Keratinocyte (primary cell): ENCODE data around the gene FASTKD3. TPM values are rescaled to one million over a fixed set of nuclear protein-coding genes. Genes with fewer than 3 reads are reported as not detected.

Experiments used
- DNase-seq: peaks from one replicate; pipeline ENCODE4 v3.0.0-alpha.2; 2011; ENCODE audit warnings: low read depth, missing footprints, low spot score
- FAIRE-seq: peaks from 2 replicates; lab custom pipeline; 2011; peaks lifted over from hg19 to GRCh38; lab: Jason Lieb, UNC
- H2AFZ ChIP-seq: 2 replicates; pipeline ENCODE4 v1.6.0; 2012; ENCODE audit warnings: low read length, control low read depth, inconsistent platforms; ENCODE audit not compliant: control insufficient read depth
- H3K27ac ChIP-seq: 2 replicates; pipeline ENCODE4 v1.5.1; 2011; ENCODE audit warnings: low read length; ENCODE audit not compliant: control insufficient read depth, insufficient read depth
- H3K27me3 ChIP-seq: 3 replicates; pipeline ENCODE4 v1.6.0; 2011; ENCODE audit warnings: low read length; ENCODE audit not compliant: control insufficient read depth, insufficient read depth; ENCODE audit errors: extremely low read depth
- H3K36me3 ChIP-seq, 2 experiments: 2 replicates in 1 of 2; 3 replicates in 1 of 2; pipeline ENCODE4 v1.5.1; 2011; ENCODE audit warnings: low read length in 2 of 2, mild to moderate bottlenecking in 1 of 2; ENCODE audit not compliant: control insufficient read depth in 2 of 2, insufficient read depth in 2 of 2; ENCODE audit errors: extremely low read depth in 1 of 2
- H3K4me1 ChIP-seq: 3 replicates; pipeline ENCODE4 v1.5.1; 2011; ENCODE audit warnings: low read length; ENCODE audit not compliant: control insufficient read depth, insufficient read depth; ENCODE audit errors: extremely low read depth
- H3K4me2 ChIP-seq: 3 replicates; pipeline ENCODE4 v1.6.0; 2011; ENCODE audit warnings: low read depth, low read length; ENCODE audit not compliant: control insufficient read depth, insufficient read depth; ENCODE audit errors: extremely low read depth
- H3K4me3 ChIP-seq, 3 experiments: fragments of 200-600 bp in 1 of 3; sonication (generic) in 1 of 3; 2 replicates in 2 of 3; 3 replicates in 1 of 3; pipeline ENCODE4 v1.5.1; 2011 to 2016; ENCODE audit warnings: low read length in 3 of 3, mild to moderate bottlenecking in 3 of 3, control low read depth in 2 of 3, inconsistent platforms in 1 of 3, low read depth in 1 of 3, mixed read lengths in 1 of 3, mixed run types in 1 of 3, moderate library complexity in 1 of 3; ENCODE audit not compliant: control insufficient read depth in 2 of 3, insufficient read depth in 2 of 3; ENCODE audit errors: extremely low read depth in 1 of 3
- H3K79me2 ChIP-seq: 2 replicates; pipeline ENCODE4 v1.6.0; 2012; ENCODE audit warnings: low read length; ENCODE audit not compliant: control insufficient read depth, insufficient read depth
- H3K9ac ChIP-seq: 3 replicates; pipeline ENCODE4 v1.6.0; 2011; ENCODE audit warnings: low read length; ENCODE audit not compliant: control insufficient read depth, insufficient read depth; ENCODE audit errors: extremely low read depth
- H3K9me1 ChIP-seq: 3 replicates; pipeline ENCODE4 v1.6.0; 2011; ENCODE audit warnings: low read length; ENCODE audit not compliant: control insufficient read depth, insufficient read depth; ENCODE audit errors: extremely low read depth
- H3K9me3 ChIP-seq: 2 replicates; pipeline ENCODE4 v1.5.1; 2012; ENCODE audit warnings: low read depth, low read length; ENCODE audit not compliant: control insufficient read depth
- H4K20me1 ChIP-seq: 3 replicates; pipeline ENCODE4 v1.6.0; 2011; ENCODE audit warnings: low read length; ENCODE audit not compliant: control insufficient read depth, insufficient read depth; ENCODE audit errors: extremely low read depth
- EZH2 ChIP-seq: IDR thresholded peaks from one replicate; pipeline ENCODE4 v1.6.1; 2012; ENCODE audit warnings: inconsistent platforms, mild to moderate bottlenecking, low read length, moderate library complexity
- dilution Hi-C: fragments of 300-500 bp; cut with MboI; formaldehyde crosslinking; loops from one replicate; pipeline ENCODE4 v1.7.0; 2020; ENCODE audit warnings: low sequenced_read_pairs; ENCODE audit not compliant: extremely low pct_ligation_motif_present
- polyA plus RNA-seq, 5 experiments: library from polyadenylated mRNA; depleted of rRNA in 3 of 5; stranded (reverse) in 3 of 5; stranded (forward) in 1 of 5; unstranded in 1 of 5; fragments of >200 nt; gene quantifications; 1 replicate in 1 of 5; 2 replicates in 3 of 5; 3 replicates in 1 of 5; pipeline versions ENCODE4 v1.2.1 to v1.2.3, GENCODE V29; 2011 to 2012; ENCODE audit warnings: missing spikeins in 2 of 5, low read depth in 1 of 5, low replicate concordance in 1 of 5
- TF ChIP-seq, protein P1 (sequence below), 3 experiments: IDR thresholded peaks in 1 of 3; conservative IDR thresholded peaks in 1 of 3; optimal IDR thresholded peaks in 1 of 3; 2 replicates in 2 of 3; 3 replicates in 1 of 3; pipeline versions ENCODE3 to v1.5.1; 2011; ENCODE audit warnings: low read length in 3 of 3, mild to moderate bottlenecking in 3 of 3, moderate library complexity in 2 of 3, control low read depth in 1 of 3, inconsistent platforms in 1 of 3; ENCODE audit not compliant: insufficient read depth in 2 of 3; ENCODE audit errors: extremely low read depth in 1 of 3

FASTKD3 gene
- polyA plus RNA-seq, 1 donor (not counting 4 experiments of a cell fraction or from before 2014, with no cell fraction given): 13.8 TPM

DNA sequence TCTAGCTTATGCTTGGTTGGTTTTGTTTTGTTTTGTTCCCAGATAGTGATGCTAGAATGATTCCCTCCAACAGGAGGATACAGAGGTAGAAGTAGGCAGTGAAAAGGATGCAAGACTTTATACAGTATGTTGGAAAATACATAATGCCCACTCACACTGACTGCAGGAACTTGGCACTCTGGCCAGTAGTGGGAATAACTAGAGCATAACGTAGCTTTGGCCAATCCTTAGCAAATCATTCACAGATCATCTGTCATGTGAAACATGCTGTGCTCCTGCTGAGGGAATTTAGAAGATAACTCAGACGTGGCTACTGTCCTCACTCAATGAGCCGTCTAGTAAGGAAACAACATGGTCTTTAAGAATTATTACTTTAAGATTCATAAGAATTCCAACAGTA lies 31.4 kb downstream of the FASTKD3 start:
- dilution Hi-C loops: no loop called here
- no peaks in the 10 kb centered on the region for H3K27me3 ChIP-seq
- H3K36me3 ChIP-seq: no peaks in the 10 kb centered on the region
- H3K9ac ChIP-seq: no peak overlapping the region
- H4K20me1 ChIP-seq: no peaks in the 10 kb centered on the region
- H3K9me3 ChIP-seq: no peaks in the 10 kb centered on the region
- H3K79me2 ChIP-seq: no peaks in the 10 kb centered on the region
- no peak overlapping the region for H3K27ac ChIP-seq
- FAIRE-seq (no peak), DNase-seq (no peak)
- H3K4me3 ChIP-seq: no peak overlapping the region
- H3K9me1 ChIP-seq: no peaks in the 10 kb centered on the region
- no peaks in the 10 kb centered on the region for H3K4me1 ChIP-seq
- H3K4me2 ChIP-seq: no peak overlapping the region
- TF ChIP-seq, protein P1, sequence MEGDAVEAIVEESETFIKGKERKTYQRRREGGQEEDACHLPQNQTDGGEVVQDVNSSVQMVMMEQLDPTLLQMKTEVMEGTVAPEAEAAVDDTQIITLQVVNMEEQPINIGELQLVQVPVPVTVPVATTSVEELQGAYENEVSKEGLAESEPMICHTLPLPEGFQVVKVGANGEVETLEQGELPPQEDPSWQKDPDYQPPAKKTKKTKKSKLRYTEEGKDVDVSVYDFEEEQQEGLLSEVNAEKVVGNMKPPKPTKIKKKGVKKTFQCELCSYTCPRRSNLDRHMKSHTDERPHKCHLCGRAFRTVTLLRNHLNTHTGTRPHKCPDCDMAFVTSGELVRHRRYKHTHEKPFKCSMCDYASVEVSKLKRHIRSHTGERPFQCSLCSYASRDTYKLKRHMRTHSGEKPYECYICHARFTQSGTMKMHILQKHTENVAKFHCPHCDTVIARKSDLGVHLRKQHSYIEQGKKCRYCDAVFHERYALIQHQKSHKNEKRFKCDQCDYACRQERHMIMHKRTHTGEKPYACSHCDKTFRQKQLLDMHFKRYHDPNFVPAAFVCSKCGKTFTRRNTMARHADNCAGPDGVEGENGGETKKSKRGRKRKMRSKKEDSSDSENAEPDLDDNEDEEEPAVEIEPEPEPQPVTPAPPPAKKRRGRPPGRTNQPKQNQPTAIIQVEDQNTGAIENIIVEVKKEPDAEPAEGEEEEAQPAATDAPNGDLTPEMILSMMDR (optimal IDR thresholded peaks at IDR 0.05 in 1 of 3, IDR thresholded peaks at IDR 0.05 in 1 of 3, conservative IDR thresholded peaks at IDR 0.05 in 1 of 3; ENCODE audit: extremely low read depth in 1 of 3, insufficient read depth in 2 of 3, low read length in 3 of 3): no peak
- no peak for TF ChIP-seq EZH2
- H2AFZ ChIP-seq: no peak overlapping the region

DNA sequence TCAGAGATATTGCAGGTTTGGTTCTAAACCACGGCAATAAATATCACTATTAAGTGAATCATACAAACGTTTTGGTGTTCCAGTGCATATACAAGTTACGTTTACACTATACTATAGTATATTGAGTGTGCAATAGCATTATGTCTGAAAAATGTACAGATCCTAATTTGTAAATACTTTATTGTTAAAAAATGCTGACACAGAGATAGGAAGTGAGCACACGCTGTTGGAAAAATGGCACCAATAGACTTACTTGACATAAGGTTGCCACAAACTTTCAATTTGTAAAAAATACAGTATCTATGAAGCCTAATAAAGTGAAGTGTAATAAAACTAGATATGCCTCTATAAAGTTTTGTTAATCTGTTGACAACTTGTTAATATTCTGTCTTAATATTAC lies 33.8 kb downstream of the FASTKD3 start:
- H3K27me3 ChIP-seq: no peaks in the 10 kb centered on the region
- no peak overlapping the region for H3K4me3 ChIP-seq
- dilution Hi-C loops: no loop called here
- H3K27ac ChIP-seq: no peak overlapping the region
- no peaks in the 10 kb centered on the region for H3K9me1 ChIP-seq
- H3K4me1 ChIP-seq: no peaks in the 10 kb centered on the region
- H3K9me3 ChIP-seq: no peaks in the 10 kb centered on the region
- H3K9ac ChIP-seq: no peak overlapping the region
- DNase-seq (no peak), FAIRE-seq (no peak)
- TF ChIP-seq, protein P1 (optimal IDR thresholded peaks at IDR 0.05 in 1 of 3, IDR thresholded peaks at IDR 0.05 in 1 of 3, conservative IDR thresholded peaks at IDR 0.05 in 1 of 3; ENCODE audit: extremely low read depth in 1 of 3, insufficient read depth in 2 of 3, low read length in 3 of 3): no peak
- TF ChIP-seq EZH2: no peak
- no peaks in the 10 kb centered on the region for H4K20me1 ChIP-seq
- H3K4me2 ChIP-seq: no peak overlapping the region
- H2AFZ ChIP-seq: no peak overlapping the region
- H3K79me2 ChIP-seq: no peaks in the 10 kb centered on the region
- H3K36me3 ChIP-seq: no peaks in the 10 kb centered on the region
